ENCODE data around the gene LONRF2.

LONRF2 gene

GRCh38 chr2:100275200-100275589, 47.1 kb downstream of the LONRF2 start:
- no peak for DNase-seq (ENCODE audit: low read depth)

GRCh38 chr2:100274566-100275199, 47.6 kb downstream of the LONRF2 start:
- no peak for DNase-seq (ENCODE audit: low read depth)

GRCh38 chr2:100274076-100274475, 48.2 kb downstream of the LONRF2 start:
- no peak for DNase-seq (ENCODE audit: low read depth)

- DNase-seq (ENCODE audit: low read depth) = no peak
Observed at GRCh38 chr2:100273387-100273786, 48.9 kb downstream of the LONRF2 start.

- no peak for DNase-seq (ENCODE audit: low read depth)
Observed at GRCh38 chr2:100272841-100273329, 49.4 kb downstream of the LONRF2 start.

GRCh38 chr2:100271210-100271609, 51.1 kb downstream of the LONRF2 start:
- no peak for DNase-seq (ENCODE audit: low read depth)

- DNase-seq (ENCODE audit: low read depth) = no peak
Observed at GRCh38 chr2:100270381-100271146, 51.7 kb downstream of the LONRF2 start.

GRCh38 chr2:100269889-100270288, 52.4 kb downstream of the LONRF2 start:
- no peak for DNase-seq (ENCODE audit: low read depth)

- DNase-seq (ENCODE audit: low read depth) = no peak
Observed at GRCh38 chr2:100268986-100269385, 53.3 kb downstream of the LONRF2 start.

GRCh38 chr2:100267751-100268150, 54.5 kb downstream of the LONRF2 start:
- DNase-seq (ENCODE audit: low read depth) = no peak

- DNase-seq (ENCODE audit: low read depth) = no peak
Observed at GRCh38 chr2:100266126-100266525, 56.2 kb downstream of the LONRF2 start.

GRCh38 chr2:100265226-100265625, 57.1 kb downstream of the LONRF2 start:
- no peak for DNase-seq (ENCODE audit: low read depth)

GRCh38 chr2:100264651-100265050, 57.6 kb downstream of the LONRF2 start:
- no peak for DNase-seq (ENCODE audit: low read depth)

- no peak for DNase-seq (ENCODE audit: low read depth)
Observed at GRCh38 chr2:100264121-100264520, 58.2 kb downstream of the LONRF2 start.

GRCh38 chr2:100262555-100263320, 59.6 kb downstream of the LONRF2 start:
- peak; percentile 66 for DNase-seq (ENCODE audit: low read depth)

- no peak for DNase-seq (ENCODE audit: low read depth)
Observed at GRCh38 chr2:100262046-100262445, 60.3 kb downstream of the LONRF2 start.

GRCh38 chr2:100260712-100261620, 61.3 kb downstream of the LONRF2 start:
- peak; percentile 82 for DNase-seq (ENCODE audit: low read depth)

- DNase-seq (ENCODE audit: low read depth) = no peak
Observed at GRCh38 chr2:100259106-100259505, 63.2 kb downstream of the LONRF2 start.

GRCh38 chr2:100257939-100258338, 64.4 kb downstream of the LONRF2 start:
- peak; percentile 63 for DNase-seq (ENCODE audit: low read depth)

- DNase-seq (ENCODE audit: low read depth) = no peak
Observed at GRCh38 chr2:100256849-100257248, 65.5 kb downstream of the LONRF2 start.

GRCh38 chr2:100256416-100256815, 65.9 kb downstream of the LONRF2 start:
- DNase-seq (ENCODE audit: low read depth) = no peak
